ENCODE results near the gene SLFN14.
A peak's percentile ranks its signal among the peaks of the same experiment; 100 is the strongest.
"Not testable (repeated sequence)": the region's sequence is repeated elsewhere in the genome, so short reads cannot be mapped to it uniquely, and the experiment has no call there.

SLFN14 gene

DNA sequence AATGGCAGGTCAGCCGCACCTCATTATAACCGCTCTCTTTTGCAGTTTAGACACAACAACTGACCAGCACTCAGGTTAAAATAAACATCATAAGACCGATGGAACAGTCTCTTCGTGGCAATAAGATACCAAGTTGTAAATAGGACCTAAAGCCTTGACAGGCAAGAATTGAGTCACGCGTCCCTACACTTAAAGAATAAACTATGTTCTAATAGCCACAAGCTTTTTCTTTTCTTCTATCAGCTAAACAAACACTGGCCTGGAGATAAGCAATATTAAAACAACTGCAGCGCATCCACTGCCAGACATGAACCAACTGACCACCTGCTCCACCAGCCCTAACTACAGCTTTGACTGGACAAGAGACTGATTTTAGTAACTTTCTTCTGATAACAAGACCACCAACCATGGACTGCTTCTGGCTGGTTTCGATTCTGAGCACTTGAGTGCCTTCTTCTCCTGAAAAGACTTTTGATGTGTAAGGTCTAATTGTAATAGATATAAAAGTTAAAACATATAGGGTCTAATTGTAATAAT is 40.6 kb downstream of the SLFN14 start:
- no peak for DNase-seq

GRCh38 chr17:35519439-35519838 is 41.2 kb downstream of the SLFN14 start:
- no peak for DNase-seq

DNA sequence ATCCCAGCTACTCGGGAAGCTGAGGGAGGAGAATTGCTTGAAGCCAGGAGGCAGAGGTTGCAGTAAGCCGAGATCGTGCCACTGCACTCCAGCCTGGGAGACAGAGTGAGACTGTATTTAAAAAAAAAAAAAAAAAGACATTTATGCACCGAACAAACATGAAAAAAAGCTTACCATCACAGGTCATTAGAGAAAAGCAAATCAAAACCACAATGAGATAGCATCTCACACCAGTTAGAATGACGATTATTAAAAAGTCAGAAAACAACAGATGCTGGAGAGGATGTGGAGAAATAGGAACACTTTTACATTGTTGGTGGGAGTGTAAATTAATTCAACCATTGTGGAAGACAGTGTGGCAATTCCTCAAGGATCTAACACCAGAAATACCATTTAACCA is 42.2 kb downstream of the SLFN14 start:
- DNase-seq = not testable (repeated sequence)

DNA sequence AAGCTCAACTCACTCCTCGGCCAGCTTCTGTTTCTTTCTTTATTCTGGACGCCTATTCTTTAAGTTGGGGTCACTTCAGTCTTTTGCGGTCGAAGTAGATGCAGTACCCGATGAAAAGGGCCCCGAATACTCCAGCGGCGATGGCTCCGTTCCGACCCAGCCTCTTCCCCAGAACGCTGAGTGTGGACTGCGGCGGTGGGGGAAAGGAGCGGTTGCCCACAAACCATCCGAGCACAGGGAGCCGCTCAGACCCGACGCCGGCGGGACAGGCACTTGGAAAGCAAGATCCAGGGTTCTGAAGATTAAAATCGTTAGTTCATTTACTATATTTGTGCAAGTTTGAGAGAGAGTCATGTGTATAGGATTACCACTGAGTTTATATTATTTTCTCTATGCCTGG is 45.6 kb downstream of the SLFN14 start:
- no peak for DNase-seq

DNA sequence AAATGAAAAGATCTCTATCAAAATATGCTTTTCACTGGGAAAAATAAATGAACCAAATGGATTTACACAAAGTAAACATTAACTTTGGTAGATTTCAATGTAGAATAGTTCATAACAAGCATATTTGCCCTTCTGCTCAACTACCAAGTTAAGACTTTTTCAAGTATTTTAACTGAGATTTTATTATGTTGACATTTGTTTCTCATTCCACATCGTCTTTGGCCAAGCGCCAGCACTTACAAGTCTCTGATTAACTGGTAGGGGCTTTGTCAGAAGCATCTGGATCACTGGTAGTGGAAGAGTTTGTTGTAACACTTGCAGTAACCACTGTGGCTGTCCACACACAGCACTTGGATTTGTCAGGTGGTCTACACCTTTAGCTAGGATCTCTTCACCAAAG is 46.1 kb downstream of the SLFN14 start:
- peak; percentile 34 for DNase-seq

Measured in CD4-positive, alpha-beta T cell treated with Interleukin-17A for 4 hours (primary cell).